ENCODE measurements around the gene SSTR4. TPM values are rescaled to one million over a fixed set of nuclear protein-coding genes. Genes with fewer than 3 reads are reported as not detected.

Gene SSTR4
- total RNA-seq, 1 donor from 2014 or later, result not detected

- peaks cover 2% of the 10 kb centered on the region for H3K27me3 ChIP-seq (ENCODE audit: control insufficient read depth, insufficient read depth, low read length)
- DNase-seq (ENCODE audit: low read depth), result no peak
- TF ChIP-seq CTCF (IDR thresholded peaks at IDR 0.05; ENCODE audit: insufficient read depth, low read length, poor library complexity, severe bottlenecking), result no peak
- no peaks in the 10 kb centered on the region for H3K36me3 ChIP-seq (ENCODE audit: control insufficient read depth, insufficient read depth, low read length)
- H3K4me3 ChIP-seq (ENCODE audit: low read depth, low read length), result no peak overlapping the region
These were observed 28.5 kb downstream of the SSTR4 start for GRCh38 chr20:23063581-23063980.

- H3K36me3 ChIP-seq (ENCODE audit: control insufficient read depth, insufficient read depth, low read length), result no peaks in the 10 kb centered on the region
- no peak for DNase-seq (ENCODE audit: low read depth)
These were observed 30.4 kb downstream of the SSTR4 start for GRCh38 chr20:23065266-23066201.

GRCh38 chr20:23066772-23067171 is 31.7 kb downstream of the SSTR4 start:
- DNase-seq (ENCODE audit: low read depth), result no peak
- no peak overlapping the region for H3K4me3 ChIP-seq (ENCODE audit: low read depth, low read length)
- TF ChIP-seq CTCF (IDR thresholded peaks at IDR 0.05; ENCODE audit: insufficient read depth, low read length, poor library complexity, severe bottlenecking), result no peak
- no peaks in the 10 kb centered on the region for H3K36me3 ChIP-seq (ENCODE audit: control insufficient read depth, insufficient read depth, low read length)
- H3K27me3 ChIP-seq (ENCODE audit: control insufficient read depth, insufficient read depth, low read length), result peaks cover 2% of the 10 kb centered on the region

More at GRCh38 chr20:23065266-23066201, 30.4 kb downstream of the SSTR4 start:
- H3K4me3 ChIP-seq (ENCODE audit: low read depth, low read length), result no peak overlapping the region
- H3K27me3 ChIP-seq (ENCODE audit: control insufficient read depth, insufficient read depth, low read length), result peaks cover 2% of the 10 kb centered on the region
- TF ChIP-seq CTCF (IDR thresholded peaks at IDR 0.05; ENCODE audit: insufficient read depth, low read length, poor library complexity, severe bottlenecking), result no peak

- Histone ChIP-seq H3K36me3 (ENCODE audit: control insufficient read depth, insufficient read depth, low read length) (no peaks in the 10 kb centered on the region), H3K4me3 (ENCODE audit: low read depth, low read length) (no peak overlapping the region), H3K27me3 (ENCODE audit: control insufficient read depth, insufficient read depth, low read length) (peaks cover 2% of the 10 kb centered on the region)
- no peak for TF ChIP-seq CTCF (IDR thresholded peaks at IDR 0.05; ENCODE audit: insufficient read depth, low read length, poor library complexity, severe bottlenecking)
- no peak for DNase-seq (ENCODE audit: low read depth)
These were observed 33.2 kb downstream of the SSTR4 start for GRCh38 chr20:23068283-23068682.

GRCh38 chr20:23069108-23069507 is 34.0 kb downstream of the SSTR4 start:
- no peak for TF ChIP-seq CTCF (IDR thresholded peaks at IDR 0.05; ENCODE audit: insufficient read depth, low read length, poor library complexity, severe bottlenecking)
- H3K4me3 ChIP-seq (ENCODE audit: low read depth, low read length), result no peak overlapping the region
- peaks cover 2% of the 10 kb centered on the region for H3K27me3 ChIP-seq (ENCODE audit: control insufficient read depth, insufficient read depth, low read length)
- no peaks in the 10 kb centered on the region for H3K36me3 ChIP-seq (ENCODE audit: control insufficient read depth, insufficient read depth, low read length)
- no peak for DNase-seq (ENCODE audit: low read depth)

All from kidney epithelial cell (primary cell).